Inferior parietal cortex (tissue), 1 donor: ENCODE measurements around the gene MYL12A.

ENCODE experiments used
- DNase-seq: peaks from one replicate; pipeline ENCODE4 v3.0.0-alpha.2; 2016; ENCODE audit errors: extremely low spot score

The MYL12A gene

GRCh38 chr18:3224223-3224622, 23.4 kb upstream of the MYL12A start:
- no peak for DNase-seq

- DNase-seq = no peak
Measured at GRCh38 chr18:3225588-3225987, 22.0 kb upstream of the MYL12A start.

- DNase-seq = no peak
Measured at GRCh38 chr18:3226048-3226447, 21.6 kb upstream of the MYL12A start.

- DNase-seq = no peak
Measured at GRCh38 chr18:3230401-3231334, 16.9 kb upstream of the MYL12A start.

GRCh38 chr18:3233004-3233403, 14.6 kb upstream of the MYL12A start:
- DNase-seq = no peak

GRCh38 chr18:3233433-3234168, 14.0 kb upstream of the MYL12A start:
- no peak for DNase-seq

- DNase-seq = no peak
Measured at GRCh38 chr18:3234457-3234856, 13.1 kb upstream of the MYL12A start.

- no peak for DNase-seq
Measured at GRCh38 chr18:3235846-3236245, 11.8 kb upstream of the MYL12A start.

GRCh38 chr18:3236470-3236869, 11.1 kb upstream of the MYL12A start:
- no peak for DNase-seq

GRCh38 chr18:3238742-3239141, 8.9 kb upstream of the MYL12A start:
- no peak for DNase-seq

GRCh38 chr18:3245185-3245564, 2.4 kb upstream of the MYL12A start:
- no peak for DNase-seq

- DNase-seq = peak; percentile 90
Measured at GRCh38 chr18:3245853-3246634, 1.6 kb upstream of the MYL12A start.

- peak; percentile 63 for DNase-seq
Measured at GRCh38 chr18:3246635-3247239, 864 bp upstream of the MYL12A start.

- peak; percentile 21 for DNase-seq
Measured at GRCh38 chr18:3248062-3248657, 559 bp downstream of the MYL12A start.

GRCh38 chr18:3248658-3249359, 1.2 kb downstream of the MYL12A start:
- DNase-seq = no peak

GRCh38 chr18:3250237-3251107, 2.9 kb downstream of the MYL12A start:
- DNase-seq = no peak

GRCh38 chr18:3251249-3251962, 3.8 kb downstream of the MYL12A start:
- no peak for DNase-seq

- no peak for DNase-seq
Measured at GRCh38 chr18:3251963-3252277, 4.3 kb downstream of the MYL12A start.

GRCh38 chr18:3252843-3253242, 5.2 kb downstream of the MYL12A start:
- no peak for DNase-seq
